C4-2B (cell line): ENCODE results near the gene PBX4.

Source experiments
- CTCF ChIP-seq: fragments of 450-650 bp; conservative IDR thresholded peaks from 2 replicates; pipeline ENCODE4 v1.5.1; 2017; ENCODE audit warnings: mild to moderate bottlenecking
- ZFX ChIP-seq: fragments of 450-650 bp; IDR thresholded peaks from 2 replicates; pipeline ENCODE4 v1.6.1; 2017

- no peak for TF ChIP-seq CTCF
- no peak for TF ChIP-seq ZFX
These were observed 76.9 kb downstream of the PBX4 start for GRCh38 chr19:19541616-19542015.
